ENCODE results near the gene ARID1B.

- TF ChIP-seq CTCF (IDR thresholded peaks at IDR 0.05) = no peak
- no peak for TF ChIP-seq HMGXB4 (CRISPR knock-in tag; IDR thresholded peaks at IDR 0.05)
- no peak for TF ChIP-seq FOXP4 (CRISPR knock-in tag; IDR thresholded peaks at IDR 0.05)
- no peak for TF ChIP-seq SP1 (CRISPR knock-in tag; conservative IDR thresholded peaks at IDR 0.05)
- no peak for TF ChIP-seq GABPB1 (CRISPR knock-in tag; IDR thresholded peaks at IDR 0.05)
- TF ChIP-seq ZNF121 (CRISPR knock-in tag; IDR thresholded peaks at IDR 0.05) = no peak
- no peak for TF ChIP-seq NR2C2 (CRISPR knock-in tag; IDR thresholded peaks at IDR 0.05)
- no peak for TF ChIP-seq TCF7 (CRISPR knock-in tag; IDR thresholded peaks at IDR 0.05; ENCODE audit: low read depth)
- TF ChIP-seq CREB1 (CRISPR knock-in tag; IDR thresholded peaks at IDR 0.05) = no peak
- no peak for TF ChIP-seq CDX4 (CRISPR knock-in tag; IDR thresholded peaks at IDR 0.05; ENCODE audit: borderline replicate concordance)
- TF ChIP-seq ZBTB43 (CRISPR knock-in tag; IDR thresholded peaks at IDR 0.05) = no peak
- no peak for TF ChIP-seq ETV6 (CRISPR knock-in tag; IDR thresholded peaks at IDR 0.05)
- TF ChIP-seq ZNF423 (CRISPR knock-in tag; IDR thresholded peaks at IDR 0.05) = no peak
Observed at GRCh38 chr6:157169226-157169625, 392.0 kb downstream of the ARID1B start.
